Measurements from ENCODE around the gene PGS1. TPM values are rescaled to one million over a fixed set of nuclear protein-coding genes. Genes with fewer than 3 reads are reported as not detected.

The PGS1 gene
- total RNA-seq, 2 experiments from 2014 or later: 59.6 to 61.3 TPM

- Histone ChIP-seq H3K4me3 (ENCODE audit: low read depth, low read length, poor library complexity, severe bottlenecking) (no peak overlapping the region), H3K4me2 (ENCODE audit: low read length) (no peak overlapping the region), H4K20me1 (ENCODE audit: insufficient read depth, low read length) (no peaks in the 10 kb centered on the region), H3K36me3 (ENCODE audit: insufficient read depth, low read length) (peaks cover 71% of the 10 kb centered on the region), H3K9me2 (ENCODE audit: insufficient read depth, low read length) (no peaks in the 10 kb centered on the region), H3K79me2 (ENCODE audit: insufficient read depth, low read depth, low read length) (no peaks in the 10 kb centered on the region), H3K27ac (ENCODE audit: low read depth, low read length, poor library complexity, severe bottlenecking) (no peak overlapping the region), H3K4me1 (ENCODE audit: insufficient read depth, low read length, poor library complexity, severe bottlenecking) (no peaks in the 10 kb centered on the region), H3K9me3 (ENCODE audit: low read length) (no peaks in the 10 kb centered on the region), H2AFZ (ENCODE audit: low read length) (no peak overlapping the region)
- no TSS peak for BruUV-seq (replicated peaks)
- DNase-seq (ENCODE audit: low spot score): no peak
- intact Hi-C loops (cut with micrococcal nuclease; ENCODE audit: unreplicated experiment): no loop called here
- POLR2A ChIA-PET: no interaction called here
- CTCF ChIA-PET (ENCODE audit: unreplicated experiment): interaction anchor here (0.5 kb wide), 1 partner anchor 107 kb away, joined by 3 read pairs; no protein-coding TSS in a partner anchor
- TF ChIP-seq EZH2phosphoT487 (IDR thresholded peaks at IDR 0.05; ENCODE audit: borderline replicate concordance, low read depth, low read length) (no peak), CTCF (conservative IDR thresholded peaks at IDR 0.05; ENCODE audit: low read length) (no peak)
Measured at GRCh38 chr17:78406396-78406795, 27.9 kb downstream of the PGS1 start.

- Histone ChIP-seq H2AFZ (ENCODE audit: low read length) (no peak overlapping the region), H3K36me3 (ENCODE audit: insufficient read depth, low read length) (peaks cover 67% of the 10 kb centered on the region), H3K4me3 (ENCODE audit: low read depth, low read length, poor library complexity, severe bottlenecking) (no peak overlapping the region), H3K79me2 (ENCODE audit: insufficient read depth, low read depth, low read length) (no peaks in the 10 kb centered on the region), H3K4me1 (ENCODE audit: insufficient read depth, low read length, poor library complexity, severe bottlenecking) (no peaks in the 10 kb centered on the region), H3K4me2 (ENCODE audit: low read length) (no peak overlapping the region), H3K9me3 (ENCODE audit: low read length) (no peaks in the 10 kb centered on the region), H3K27ac (ENCODE audit: low read depth, low read length, poor library complexity, severe bottlenecking) (no peak overlapping the region), H4K20me1 (ENCODE audit: insufficient read depth, low read length) (no peaks in the 10 kb centered on the region), H3K9me2 (ENCODE audit: insufficient read depth, low read length) (no peaks in the 10 kb centered on the region)
- TF ChIP-seq EZH2phosphoT487 (IDR thresholded peaks at IDR 0.05; ENCODE audit: borderline replicate concordance, low read depth, low read length): no peak
- no peak for TF ChIP-seq CTCF (conservative IDR thresholded peaks at IDR 0.05; ENCODE audit: low read length)
- ChIA-PET POLR2A (no interaction called here), CTCF (ENCODE audit: unreplicated experiment) (no interaction called here)
- DNase-seq (ENCODE audit: low spot score): no peak
- no TSS peak for BruUV-seq (replicated peaks)
- intact Hi-C loops (cut with micrococcal nuclease; ENCODE audit: unreplicated experiment): no loop called here
Measured at GRCh38 chr17:78406920-78407319, 28.5 kb downstream of the PGS1 start.

GRCh38 chr17:78407387-78408000, 29.0 kb downstream of the PGS1 start:
- POLR2A ChIA-PET: no interaction called here
- intact Hi-C loops (cut with micrococcal nuclease; ENCODE audit: unreplicated experiment): no loop called here
- Histone ChIP-seq H4K20me1 (ENCODE audit: insufficient read depth, low read length) (no peaks in the 10 kb centered on the region), H3K36me3 (ENCODE audit: insufficient read depth, low read length) (peaks cover 69% of the 10 kb centered on the region), H3K27ac (ENCODE audit: low read depth, low read length, poor library complexity, severe bottlenecking) (no peak overlapping the region), H3K9me2 (ENCODE audit: insufficient read depth, low read length) (no peaks in the 10 kb centered on the region), H3K4me1 (ENCODE audit: insufficient read depth, low read length, poor library complexity, severe bottlenecking) (no peaks in the 10 kb centered on the region), H3K4me3 (ENCODE audit: low read depth, low read length, poor library complexity, severe bottlenecking) (no peak overlapping the region), H3K79me2 (ENCODE audit: insufficient read depth, low read depth, low read length) (no peaks in the 10 kb centered on the region), H3K4me2 (ENCODE audit: low read length) (no peak overlapping the region), H3K9me3 (ENCODE audit: low read length) (no peaks in the 10 kb centered on the region), H2AFZ (ENCODE audit: low read length) (no peak overlapping the region)
- no peak for DNase-seq (ENCODE audit: low spot score)
- no peak for TF ChIP-seq CTCF (conservative IDR thresholded peaks at IDR 0.05; ENCODE audit: low read length)
- no peak for TF ChIP-seq EZH2phosphoT487 (IDR thresholded peaks at IDR 0.05; ENCODE audit: borderline replicate concordance, low read depth, low read length)
- no TSS peak for BruUV-seq (replicated peaks)
- CTCF ChIA-PET (ENCODE audit: unreplicated experiment): no interaction called here
